Activated T-cell treated with anti-CD3 and anti-CD28 coated beads for 48 hours (primary cell): ENCODE measurements around the gene NFAT5.
"Not testable (repeated sequence)": the region's sequence is repeated elsewhere in the genome, so short reads cannot be mapped to it uniquely, and the experiment has no call there.

Experiments
- DNase-seq: peaks from one replicate; pipeline ENCODE4 v3.0.0-alpha.2; 2020; ENCODE audit warnings: low read depth

Gene NFAT5

DNA sequence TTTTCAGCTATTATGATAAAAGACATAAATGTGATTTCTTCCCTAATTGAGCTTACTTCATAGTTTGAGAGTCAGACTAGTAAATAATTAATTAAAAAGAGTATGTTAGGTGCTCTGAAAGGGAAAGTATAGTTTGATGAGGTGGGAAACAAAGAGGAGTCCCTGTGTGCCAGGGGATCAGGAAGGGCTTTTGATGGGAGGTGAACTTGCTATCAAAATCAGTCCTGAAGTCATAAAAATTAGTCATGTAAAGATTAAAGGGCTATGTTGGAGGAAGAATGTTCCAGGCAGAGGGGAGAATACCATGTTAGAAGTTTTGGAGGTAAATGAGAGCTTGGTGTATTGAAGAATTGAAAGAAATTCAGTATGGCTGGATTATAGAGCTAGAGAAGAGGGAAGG lies 31.0 kb downstream of the NFAT5 start:
- no peak for DNase-seq

DNA sequence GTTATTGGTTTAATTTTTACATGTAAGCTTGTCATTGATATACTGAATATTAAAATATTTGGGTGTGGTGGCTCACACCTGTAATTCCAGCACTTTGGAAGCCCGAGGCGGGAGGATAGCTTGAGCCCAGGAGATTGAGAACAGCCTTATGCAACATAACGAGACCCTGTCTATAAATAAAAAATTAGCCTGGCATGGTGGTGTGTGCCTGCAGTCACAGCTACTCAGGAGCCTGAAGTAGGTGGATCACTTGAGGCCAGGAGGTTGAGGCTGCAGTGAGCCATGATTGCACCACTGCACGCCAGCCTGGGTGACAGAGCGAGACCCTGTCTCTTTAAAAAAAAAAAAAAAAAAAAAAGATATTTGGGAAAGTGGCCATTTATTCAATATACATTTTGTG lies 32.3 kb downstream of the NFAT5 start:
- no peak for DNase-seq

DNA sequence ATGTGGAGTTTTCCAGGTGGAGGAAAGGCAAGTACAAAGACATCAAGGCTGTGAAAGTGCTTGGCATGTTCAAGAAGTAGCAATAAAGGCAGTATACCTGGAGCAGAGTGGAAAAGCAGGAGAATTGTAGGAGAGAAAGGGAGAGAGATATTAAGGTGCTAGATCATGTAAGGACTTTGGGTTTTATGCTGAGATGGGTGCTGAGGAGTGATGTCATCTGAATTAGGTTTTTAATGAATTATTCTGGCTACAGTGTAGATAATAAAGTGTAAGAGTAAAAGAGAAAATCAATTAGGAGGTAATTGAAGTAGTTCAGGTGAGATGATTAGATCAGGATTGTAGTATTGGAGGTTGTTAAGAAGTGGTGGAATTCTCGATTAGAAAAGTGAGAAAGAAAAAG lies 34.0 kb downstream of the NFAT5 start:
- no peak for DNase-seq

DNA sequence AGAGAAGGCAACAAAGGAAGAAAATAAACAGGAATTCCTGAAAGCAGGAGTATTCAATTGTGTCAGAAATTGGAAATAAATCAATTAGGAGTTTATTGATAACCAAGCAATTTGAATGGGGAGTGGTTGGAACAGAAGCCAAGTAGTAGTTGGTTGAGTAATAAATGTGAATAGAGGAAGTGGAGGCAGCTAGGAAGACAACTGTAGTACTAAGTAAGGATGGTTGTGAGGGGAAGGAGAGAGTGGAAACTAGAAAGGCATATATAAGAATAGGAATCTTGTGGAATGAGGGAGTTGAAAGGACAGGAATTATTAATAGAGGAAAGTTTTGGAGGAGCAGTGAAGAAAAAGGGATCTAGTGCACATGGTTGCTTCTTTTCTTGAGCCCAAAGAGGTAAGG lies 34.4 kb downstream of the NFAT5 start:
- DNase-seq = no peak

DNA sequence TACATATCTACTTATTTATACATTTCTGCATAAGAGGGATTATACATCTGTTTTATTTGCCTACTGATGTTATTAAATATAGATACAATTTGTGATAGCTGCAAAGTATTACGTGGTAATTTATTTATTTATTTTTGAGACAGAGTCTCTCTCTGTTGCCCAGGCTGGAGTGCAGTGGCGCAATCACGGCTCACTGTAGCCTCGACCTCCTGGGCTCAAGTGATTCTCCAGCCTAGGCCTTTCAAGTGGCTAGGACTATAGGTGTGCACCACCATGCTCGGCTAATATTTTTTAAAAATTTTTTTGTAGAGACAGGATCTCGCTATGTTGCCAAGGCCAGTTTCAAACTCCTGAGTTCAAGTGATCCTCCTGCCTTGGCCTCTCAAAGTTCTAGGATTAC lies 35.5 kb downstream of the NFAT5 start:
- no peak for DNase-seq

DNA sequence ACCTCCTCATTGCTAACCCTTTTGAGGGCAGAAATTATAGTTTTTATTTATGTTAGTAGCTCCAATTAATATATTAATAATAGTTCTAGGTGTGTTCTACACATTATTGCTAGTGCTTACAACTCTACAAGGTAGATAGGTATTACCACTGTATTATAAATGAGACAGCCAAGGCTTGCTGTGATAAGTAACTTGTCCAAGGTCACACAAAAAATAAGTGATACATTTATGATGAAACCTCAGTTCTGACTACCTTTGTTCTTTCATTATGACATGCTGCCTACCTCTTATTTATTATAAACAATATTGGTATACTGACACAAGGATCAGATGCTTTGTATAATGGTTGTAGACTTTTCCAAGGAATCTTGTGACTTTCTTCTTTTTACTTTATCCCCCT lies 41.2 kb downstream of the NFAT5 start:
- no peak for DNase-seq

DNA sequence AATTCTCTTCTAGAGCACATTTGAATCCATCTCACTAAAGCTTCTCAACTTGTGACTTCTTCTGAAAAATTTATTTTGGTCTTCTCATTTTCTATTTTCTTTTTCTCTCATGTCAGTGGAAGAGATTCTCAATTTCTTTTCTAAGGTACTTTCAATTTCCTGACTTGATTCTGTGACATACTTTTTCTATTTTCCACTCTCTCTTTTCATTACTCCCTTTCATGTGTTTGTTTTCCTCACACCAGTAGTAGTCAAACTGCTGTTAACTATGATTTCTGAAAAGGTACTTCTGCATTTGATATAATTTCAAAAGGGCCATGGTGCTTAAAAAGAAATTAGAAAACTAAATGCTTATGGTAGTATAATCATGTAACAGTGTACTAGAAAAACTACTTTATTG lies 41.9 kb downstream of the NFAT5 start:
- DNase-seq = no peak

DNA sequence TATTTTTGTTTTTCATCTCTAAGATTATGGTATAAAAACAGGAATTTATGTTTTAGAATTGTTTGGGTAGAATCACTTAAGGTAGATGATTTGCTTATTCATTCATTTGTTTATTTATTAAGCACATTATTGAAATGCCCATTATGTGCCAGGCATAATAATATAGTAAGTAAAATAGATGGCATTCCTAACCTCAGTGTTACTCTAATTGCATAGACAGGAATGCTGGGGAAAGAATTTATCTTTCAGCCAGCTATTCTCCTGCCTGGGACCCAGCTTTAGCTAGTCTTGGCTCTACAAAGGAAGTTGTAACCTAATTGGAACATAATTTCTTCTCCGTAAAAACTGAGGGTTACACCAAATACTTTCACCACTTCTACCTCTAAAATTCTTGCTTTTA lies 44.6 kb downstream of the NFAT5 start:
- DNase-seq = no peak

DNA sequence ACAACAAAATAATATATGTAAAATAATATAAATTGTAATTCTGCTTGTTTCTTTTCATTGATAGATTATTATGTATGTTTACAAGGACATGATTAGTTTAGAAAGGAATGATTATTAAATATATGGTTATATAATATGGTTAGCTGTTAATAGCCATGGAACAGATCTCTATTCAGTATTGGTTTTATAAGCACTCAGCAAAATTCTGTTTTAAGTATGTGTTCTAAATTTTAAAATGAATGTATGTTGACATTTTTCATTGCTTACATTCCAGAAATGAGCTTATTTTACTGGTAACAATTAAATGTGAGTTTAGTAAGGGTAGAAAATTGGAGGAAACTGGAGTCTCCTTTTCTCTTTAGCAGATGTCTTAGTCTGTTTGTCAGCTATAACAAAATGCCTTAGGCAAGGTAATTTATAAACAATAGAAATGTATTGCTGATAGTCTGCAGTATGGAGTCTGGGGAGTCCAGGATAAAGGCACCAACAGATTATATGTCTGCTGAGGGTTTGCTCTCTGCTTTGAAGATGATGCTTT lies 45.4 kb downstream of the NFAT5 start:
- DNase-seq = no peak

DNA sequence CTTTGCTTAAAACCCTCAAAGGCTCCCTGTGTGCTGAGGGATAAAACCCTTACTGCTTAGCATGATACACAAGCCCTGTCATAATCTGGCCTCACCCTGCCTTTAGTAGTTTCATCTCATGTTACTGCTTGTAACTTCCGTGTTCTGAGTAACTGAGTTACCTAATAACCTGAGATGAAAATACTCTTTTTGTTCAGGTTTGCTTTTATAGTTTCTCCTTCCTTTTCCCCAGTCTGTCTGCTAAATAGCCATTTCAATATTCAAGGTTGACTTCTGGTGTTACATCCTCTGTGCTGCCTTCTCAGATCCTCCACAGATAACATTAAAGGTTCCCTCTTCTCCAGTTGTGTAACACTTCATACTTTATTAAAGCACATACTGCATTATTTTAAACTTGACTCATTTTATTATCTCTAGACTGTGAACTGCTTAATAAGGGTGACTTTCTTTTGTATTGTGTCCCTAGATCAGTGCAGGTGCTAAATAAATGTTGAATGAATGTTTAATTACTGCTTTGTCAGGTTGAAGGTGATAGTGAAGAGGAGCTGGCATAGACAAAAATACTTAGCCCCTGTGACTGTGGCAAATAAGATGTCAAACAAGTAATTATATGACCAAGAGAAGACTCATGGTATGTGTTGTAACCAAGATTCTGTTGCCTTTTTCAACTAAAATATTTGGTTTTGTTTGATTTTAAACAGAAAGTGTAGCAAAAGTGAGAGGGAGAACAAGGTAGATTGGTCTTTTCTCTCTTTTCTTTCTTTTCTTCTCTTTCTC lies 47.8 kb downstream of the NFAT5 start:
- DNase-seq = no peak

DNA sequence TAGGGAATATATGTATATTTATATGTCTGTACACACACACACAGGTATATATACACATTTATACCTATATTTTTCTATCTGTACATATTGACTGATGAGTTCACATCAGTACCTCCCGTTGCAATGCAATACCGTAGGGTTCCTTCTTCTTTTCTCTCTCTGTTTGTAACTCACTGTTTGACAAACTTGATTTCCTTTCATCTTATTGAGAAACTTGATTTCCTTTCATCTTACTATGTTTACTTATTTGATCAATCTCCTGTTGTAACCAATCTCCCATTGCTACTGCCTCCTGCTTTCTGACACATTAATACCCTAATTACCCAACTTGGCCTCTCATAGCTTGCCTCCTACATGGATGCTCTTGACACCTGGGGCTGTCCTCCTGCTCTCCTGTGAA lies 49.8 kb downstream of the NFAT5 start:
- no peak for DNase-seq

DNA sequence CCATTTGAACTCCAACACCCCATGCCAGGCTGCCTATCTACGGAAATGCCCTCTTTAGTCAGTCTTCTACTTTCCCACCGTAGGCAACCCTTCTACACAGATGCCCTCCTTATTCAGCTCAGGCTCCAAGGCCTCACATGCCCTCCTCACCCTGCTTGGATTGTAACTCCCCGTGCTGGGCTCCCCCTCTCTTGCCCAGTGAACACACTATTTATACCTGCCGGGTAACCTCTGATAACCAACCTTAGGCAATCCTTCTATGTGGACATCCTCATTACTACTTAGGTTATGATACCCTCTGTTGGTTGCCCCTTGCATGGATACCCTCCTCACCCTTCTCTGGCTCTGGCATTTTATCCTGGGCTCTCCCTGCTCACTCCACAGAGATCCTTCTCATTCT lies 50.3 kb downstream of the NFAT5 start:
- DNase-seq = no peak

DNA sequence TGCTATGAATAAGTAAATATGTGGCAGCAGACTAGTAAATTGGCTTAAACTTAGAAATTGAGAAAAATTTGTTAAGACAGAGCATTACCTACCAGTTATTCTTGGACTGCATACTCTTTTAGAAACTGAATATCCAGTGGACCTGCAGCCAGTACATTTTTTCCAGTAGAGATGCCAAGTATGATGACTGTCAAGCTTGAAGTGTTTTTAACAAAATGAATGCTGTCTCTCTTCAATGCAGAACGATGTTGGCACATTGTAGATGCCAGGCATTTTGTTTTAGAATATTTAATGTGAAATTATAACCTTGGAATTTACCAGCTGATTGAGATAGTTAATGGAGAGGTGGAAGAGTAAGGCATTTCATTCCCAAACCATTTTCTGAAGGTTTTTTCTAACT lies 52.5 kb downstream of the NFAT5 start:
- DNase-seq = no peak

DNA sequence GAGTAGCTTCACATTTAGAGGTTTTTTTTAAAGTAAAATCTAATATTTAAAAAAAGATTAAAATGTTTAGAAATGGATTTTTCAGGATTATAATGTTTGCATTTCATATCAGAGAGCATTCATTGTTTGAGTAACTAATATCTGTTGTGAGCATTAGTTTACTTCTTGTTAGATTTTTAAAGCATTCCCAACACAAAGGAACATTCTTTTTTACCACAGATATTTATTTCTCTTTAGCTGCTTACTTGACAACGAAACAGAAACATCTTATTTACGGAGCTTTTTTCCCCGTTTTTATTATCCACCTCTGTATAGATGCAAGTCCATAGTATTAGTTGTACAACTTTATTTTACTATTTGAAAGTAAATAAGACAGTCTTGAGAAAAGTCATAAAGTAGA lies 53.0 kb downstream of the NFAT5 start:
- DNase-seq = no peak

DNA sequence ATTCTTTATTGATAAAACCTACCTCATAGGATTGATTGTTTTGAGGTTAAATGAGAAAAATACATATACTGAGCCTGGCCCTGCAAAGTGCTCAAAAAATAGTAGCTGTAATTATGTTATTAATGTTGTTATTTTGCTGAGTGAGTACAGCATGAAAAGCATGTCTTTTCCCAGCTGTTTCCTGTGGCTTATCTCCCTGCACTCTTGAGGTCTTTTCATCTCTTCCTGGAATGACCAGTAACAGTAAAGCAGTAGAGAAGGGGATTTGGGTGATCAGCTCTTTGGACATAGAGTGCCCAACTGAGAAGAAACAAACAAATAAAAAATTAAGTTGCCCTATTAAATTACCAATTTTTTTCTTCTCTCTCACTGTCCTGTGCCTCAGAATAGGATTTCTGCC lies 53.7 kb downstream of the NFAT5 start:
- no peak for DNase-seq

DNA sequence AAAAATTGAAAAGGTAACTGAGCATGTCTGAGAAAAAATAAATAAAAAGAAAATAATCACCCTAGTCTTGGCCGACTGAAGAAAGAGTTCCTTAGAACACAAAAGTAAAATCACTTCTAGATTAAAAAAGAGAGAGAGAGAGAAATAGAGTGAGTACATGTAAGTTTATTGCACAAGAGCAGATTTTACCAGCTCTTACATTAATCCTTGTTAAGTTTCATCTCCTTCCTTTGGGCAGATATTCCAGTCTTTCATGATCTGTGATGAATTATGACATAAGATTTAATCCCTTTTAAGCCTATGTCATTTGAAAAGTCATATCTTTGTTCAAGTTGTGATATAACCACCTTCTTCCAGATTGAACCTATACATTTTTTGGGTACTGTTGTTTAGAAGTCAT lies 54.8 kb downstream of the NFAT5 start:
- no peak for DNase-seq

DNA sequence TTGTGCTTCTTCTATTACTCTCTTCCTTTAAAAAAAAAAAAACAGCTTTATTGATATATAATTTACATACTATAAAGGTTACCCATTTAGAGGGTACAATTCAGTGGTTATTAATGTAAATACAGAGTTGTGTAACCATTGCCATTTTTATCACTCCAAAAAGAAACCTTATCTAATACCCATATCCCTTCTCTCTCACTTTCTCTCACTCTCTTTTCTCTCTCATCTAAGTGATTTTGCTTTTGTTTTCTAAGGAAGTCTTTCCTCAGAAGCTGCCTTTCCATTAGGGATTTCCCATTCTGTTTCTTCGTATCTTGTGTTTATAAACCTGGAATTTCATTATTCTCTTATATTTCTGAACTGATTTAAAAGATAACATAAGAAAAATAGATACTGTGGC lies 55.5 kb downstream of the NFAT5 start:
- no peak for DNase-seq

DNA sequence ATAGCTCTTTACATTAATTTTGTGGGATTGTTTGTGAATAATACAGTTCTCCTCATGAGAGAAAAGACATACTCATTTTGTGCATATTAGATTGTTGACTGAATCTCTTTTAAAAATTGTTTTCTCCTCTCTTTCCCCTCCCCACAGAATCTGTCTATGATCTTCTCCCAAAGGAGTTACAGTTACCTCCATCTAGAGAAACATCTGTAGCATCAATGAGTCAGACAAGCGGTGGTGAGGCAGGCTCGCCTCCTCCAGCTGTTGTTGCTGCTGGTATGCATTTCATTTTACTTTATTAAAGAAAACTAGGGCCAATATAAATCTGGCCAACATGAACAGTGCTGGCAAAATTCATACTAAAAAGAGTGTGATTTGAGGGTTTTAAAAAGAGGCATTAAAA lies 60.5 kb downstream of the NFAT5 start:
- DNase-seq = no peak

DNA sequence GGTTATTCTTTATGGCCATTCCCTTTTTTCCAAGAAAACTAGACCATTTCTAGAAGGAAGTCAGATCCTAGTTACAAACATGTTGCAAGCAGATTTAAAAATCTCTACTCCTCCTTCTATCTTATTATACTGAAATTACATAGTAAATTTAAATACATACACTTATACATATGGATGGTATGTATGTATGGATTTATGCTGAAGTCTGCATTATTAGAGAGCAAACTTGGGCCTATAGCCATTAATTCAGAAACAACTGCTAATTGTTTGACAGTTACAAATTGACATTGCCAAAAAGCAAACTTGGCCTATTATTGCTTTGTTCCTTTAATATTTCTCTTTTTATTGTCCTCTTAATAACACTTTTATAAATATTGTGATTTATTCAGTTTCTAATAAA lies 67.1 kb downstream of the NFAT5 start:
- DNase-seq = no peak

DNA sequence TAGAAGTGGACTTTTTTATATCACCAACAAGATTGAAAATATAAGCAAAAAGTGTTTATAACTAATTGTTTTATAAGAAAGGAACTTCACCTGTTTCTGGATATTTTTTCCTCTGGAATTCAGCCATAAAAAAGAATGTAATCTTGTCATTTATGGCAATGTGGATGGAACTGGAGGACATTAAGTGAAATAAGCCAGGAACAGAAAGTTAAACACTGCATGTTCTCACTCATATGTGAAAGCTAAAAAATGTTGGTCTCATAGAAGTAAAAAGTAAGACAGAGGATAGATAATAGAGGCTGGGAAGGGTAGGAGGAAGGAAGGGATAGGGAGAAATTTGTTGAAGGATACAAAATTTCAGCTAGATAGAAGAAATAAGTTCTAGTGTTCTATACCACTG lies 67.6 kb downstream of the NFAT5 start:
- DNase-seq = no peak

DNA sequence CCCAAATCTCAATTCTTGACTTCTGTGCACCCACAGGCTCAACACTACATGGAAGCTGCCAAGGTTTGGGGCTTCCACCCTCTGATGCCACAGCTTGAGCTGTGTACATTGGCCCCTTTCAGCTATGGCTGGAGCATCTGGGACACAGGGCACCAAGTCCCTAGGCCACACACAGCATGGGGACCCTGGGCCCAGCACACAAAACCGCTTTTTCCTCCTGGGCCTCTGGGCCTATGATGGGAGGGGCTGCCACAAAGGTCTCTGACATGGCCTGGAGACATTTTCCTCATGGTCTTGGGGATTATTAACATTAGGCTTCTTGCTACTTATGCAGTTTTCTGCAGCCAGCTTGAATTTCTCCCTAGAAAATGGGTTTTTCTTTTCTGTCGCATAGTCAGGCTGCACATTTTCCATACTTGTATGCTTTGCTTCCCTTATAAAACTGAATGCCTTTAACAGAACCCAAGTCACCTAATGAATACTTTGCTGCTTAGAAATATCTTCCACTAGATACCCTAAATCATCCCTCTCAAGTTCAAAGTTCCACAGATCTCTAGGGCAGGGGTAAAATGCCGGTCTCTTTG lies 70.9 kb downstream of the NFAT5 start:
- not testable (repeated sequence) for DNase-seq

DNA sequence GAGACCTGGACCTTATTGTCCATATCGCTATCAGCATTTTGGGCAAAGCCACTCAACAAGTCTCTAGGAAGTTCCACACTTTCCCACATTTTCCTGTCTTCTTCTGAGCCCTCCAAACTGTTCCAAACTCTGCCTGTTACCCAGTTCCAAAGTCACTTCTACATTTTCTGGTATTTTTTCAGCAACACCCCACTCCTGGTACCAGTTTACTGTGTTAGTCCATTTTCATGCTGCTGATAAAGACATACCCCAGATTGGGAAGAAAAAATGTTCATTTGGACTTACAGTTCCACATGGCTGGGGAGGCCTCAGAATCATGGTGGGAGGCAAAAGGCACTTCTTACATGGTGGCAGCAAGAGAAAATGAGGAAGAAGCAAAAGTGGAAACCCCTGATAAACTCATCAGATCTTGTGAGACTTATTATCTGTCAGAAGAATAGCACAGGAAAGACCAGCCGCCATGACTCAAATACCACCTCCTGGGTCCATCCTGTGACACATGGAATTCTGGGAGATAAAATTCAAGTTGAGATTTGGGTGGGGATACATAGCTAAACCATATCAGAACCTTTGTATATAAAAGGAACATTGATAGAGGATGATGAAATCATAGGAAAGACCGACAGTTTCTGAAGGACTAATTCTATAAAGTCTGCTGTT lies 71.6 kb downstream of the NFAT5 start:
- not testable (repeated sequence) for DNase-seq

DNA sequence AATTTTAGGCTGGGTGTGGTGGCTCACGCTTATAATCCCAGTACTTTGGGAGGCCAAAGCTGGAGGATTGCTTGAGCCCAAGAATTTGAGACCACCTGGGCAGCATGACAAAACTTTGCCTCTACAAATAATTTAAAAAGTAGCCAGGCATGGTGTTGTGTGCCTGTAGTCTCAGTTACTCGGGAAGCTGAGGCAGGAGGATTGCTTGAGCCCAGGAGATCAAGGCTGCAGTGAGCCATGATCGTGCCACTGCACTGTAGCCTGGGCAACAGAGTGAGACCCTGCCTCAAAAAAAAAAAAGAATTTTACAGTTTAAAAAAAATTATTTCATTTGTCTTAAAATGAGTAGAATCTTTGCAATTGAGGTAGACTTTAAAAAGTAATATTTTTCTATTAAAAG lies 78.2 kb downstream of the NFAT5 start:
- not testable (repeated sequence) for DNase-seq
